ENCODE data around the gene ITPRIPL2.

- TF ChIP-seq CTCF (IDR thresholded peaks at IDR 0.05 in 4 of 5, conservative IDR thresholded peaks at IDR 0.05 in 1 of 5) (no peak), POLR2A (IDR thresholded peaks at IDR 0.05) (no peak)
Observed at GRCh38 chr16:19068237-19068815, 45.4 kb upstream of the ITPRIPL2 start.
